CD4-positive, alpha-beta T cell (primary cell): ENCODE measurements around the gene FAM180A. TPM values are rescaled to one million over a fixed set of nuclear protein-coding genes. Genes with fewer than 3 reads are reported as not detected.
"Not testable (repeated sequence)": the region's sequence is repeated elsewhere in the genome, so short reads cannot be mapped to it uniquely, and the experiment has no call there.

Experiments
- ATAC-seq: fragments of 200-7000 bp; cut with Tn5 transposase; one replicate; pipeline ENCODE4 v1.10.0; 2022; ENCODE audit warnings: mild to moderate bottlenecking; ENCODE audit not compliant: poor library complexity
- CTCF ChIA-PET: fragments of 350-600 bp; sonication (Branson Sonifier 250); formaldehyde crosslinking; loops from one replicate; lab custom pipeline; 2021; ENCODE audit warnings: antibody characterized with exemption, inconsistent platforms; lab: Charles Lee
- POLR2A ChIA-PET: fragments of 350-600 bp; sonication (Branson Sonifier 250); formaldehyde crosslinking; loops from one replicate; lab custom pipeline; 2021; ENCODE audit warnings: antibody characterized with exemption, inconsistent platforms; lab: Charles Lee
- DNase-seq, 14 experiments: peaks; one replicate each; pipeline ENCODE4 v3.0.0-alpha.2; 2013 to 2020; ENCODE audit warnings: mixed read lengths in 2 of 14
- H3K27ac ChIP-seq, 2 donors: one replicate each; pipeline versions ENCODE4 v1.5.1 to v1.7.0; 2013; ENCODE audit warnings: low read length in 2 of 2, low read depth in 1 of 2, mild to moderate bottlenecking in 1 of 2
- H3K27me3 ChIP-seq, 2 experiments: 1 replicate in 1 of 2; 2 replicates in 1 of 2; pipeline versions ENCODE4 v1.6.1 to v1.7.0; 2013; ENCODE audit warnings: low read length in 2 of 2, control low read depth in 1 of 2, mild to moderate bottlenecking in 1 of 2, moderate library complexity in 1 of 2; ENCODE audit not compliant: insufficient read depth in 2 of 2, control insufficient read depth in 1 of 2
- H3K36me3 ChIP-seq: one replicate; pipeline ENCODE4 v1.6.1; 2013; ENCODE audit warnings: low read length, control low read depth; ENCODE audit not compliant: insufficient read depth
- H3K4me1 ChIP-seq: one replicate; pipeline ENCODE4 v1.6.1; 2013; ENCODE audit warnings: low read length, control low read depth; ENCODE audit not compliant: insufficient read depth
- H3K4me3 ChIP-seq: one replicate; pipeline ENCODE4 v1.5.1; 2013; ENCODE audit warnings: mild to moderate bottlenecking, low read length, moderate library complexity
- H3K9me3 ChIP-seq, 2 experiments: 1 replicate in 1 of 2; 2 replicates in 1 of 2; pipeline versions ENCODE4 v1.6.1 to v1.7.0; 2013; ENCODE audit warnings: low read length in 2 of 2, mild to moderate bottlenecking in 2 of 2, control low read depth in 1 of 2, moderate library complexity in 1 of 2; ENCODE audit not compliant: control insufficient read depth in 1 of 2, insufficient read depth in 1 of 2
- H3K27ac Mint-ChIP-seq: one replicate; pipeline ENCODE4 v1.8.0; 2020; ENCODE audit warnings: mixed read lengths
- H3K27me3 Mint-ChIP-seq: one replicate; pipeline ENCODE4 v1.8.0; 2021; ENCODE audit warnings: mixed read lengths
- H3K36me3 Mint-ChIP-seq: one replicate; pipeline ENCODE4 v1.8.0; 2021; ENCODE audit warnings: low read depth, mixed read lengths
- H3K4me1 Mint-ChIP-seq: one replicate; pipeline ENCODE4 v1.8.0; 2021; ENCODE audit warnings: low read depth, mixed read lengths
- H3K4me3 Mint-ChIP-seq: one replicate; pipeline ENCODE4 v1.8.0; 2020; ENCODE audit warnings: mild to moderate bottlenecking, mixed read lengths
- H3K9me3 Mint-ChIP-seq: one replicate; pipeline ENCODE4 v1.8.0; 2020; ENCODE audit warnings: mixed read lengths
- CTCF ChIP-seq: fragments of 200-600 bp; IDR thresholded peaks from one replicate; pipeline ENCODE4 v1.8.0; 2022; ENCODE audit warnings: antibody characterized with exemption, mild to moderate bottlenecking
- intact Hi-C, 2 experiments: fragments of 100-400 bp; cut with DNase I in 1 of 2; cut with micrococcal nuclease in 1 of 2; formaldehyde crosslinking; loops; one replicate each; pipeline versions ENCODE4 v1.15.1 to v1.9.0; 2023 to 2025; cut with DNase I, micrococcal nuclease
- total RNA-seq, 174 experiments: library from RNA in 2 of 174; stranded (reverse) in 2 of 174; gene quantifications; one replicate each; pipeline ENCODE4 v1.2.3 and lab custom pipeline; 2021 to 2026

Gene FAM180A
- total RNA-seq, 2 experiments from 2014 or later = not detected

- no peaks in the 10 kb centered on the region for H3K9me3 ChIP-seq
- CTCF ChIA-PET = no interaction called here
- intact Hi-C loops = no loop called here
- DNase-seq (no peak), ATAC-seq (no peak)
- no peaks in the 10 kb centered on the region for H3K27me3 Mint-ChIP-seq
- no peak overlapping the region for H3K4me3 ChIP-seq
- no peaks in the 10 kb centered on the region for H3K4me1 ChIP-seq
- POLR2A ChIA-PET = no interaction called here
- H3K36me3 ChIP-seq = no peaks in the 10 kb centered on the region
- no peak overlapping the region for H3K4me3 Mint-ChIP-seq
- H3K27ac ChIP-seq = no peak overlapping the region
- H3K27me3 ChIP-seq = no peaks in the 10 kb centered on the region
- H3K27ac Mint-ChIP-seq = no peak overlapping the region
- H3K36me3 Mint-ChIP-seq = peaks cover 5% of the 10 kb centered on the region
- no peaks in the 10 kb centered on the region for H3K9me3 Mint-ChIP-seq
- no peaks in the 10 kb centered on the region for H3K4me1 Mint-ChIP-seq
- no peak for TF ChIP-seq CTCF
Measured at GRCh38 chr7:135697276-135698049, 51.1 kb downstream of the FAM180A start.

GRCh38 chr7:135693558-135693957 lies 55.1 kb downstream of the FAM180A start:
- TF ChIP-seq CTCF = no peak
- Mint-ChIP-seq H3K27me3 (no peaks in the 10 kb centered on the region), H3K9me3 (no peaks in the 10 kb centered on the region), H3K27ac (no peak overlapping the region), H3K4me1 (no peaks in the 10 kb centered on the region), H3K36me3 (peaks cover 12% of the 10 kb centered on the region), H3K4me3 (no peak overlapping the region)
- H3K4me1 ChIP-seq = no peaks in the 10 kb centered on the region
- H3K27me3 ChIP-seq = no peaks in the 10 kb centered on the region
- H3K4me3 ChIP-seq = no peak overlapping the region
- POLR2A ChIA-PET = no interaction called here
- H3K9me3 ChIP-seq = no peaks in the 10 kb centered on the region
- DNase-seq (no peak), ATAC-seq (no peak)
- H3K27ac ChIP-seq = no peak overlapping the region
- H3K36me3 ChIP-seq = no peaks in the 10 kb centered on the region
- CTCF ChIA-PET = no interaction called here
- intact Hi-C loops = no loop called here

GRCh38 chr7:135692606-135693005 lies 56.0 kb downstream of the FAM180A start:
- ATAC-seq, H3K9me3 Mint-ChIP-seq, H3K4me3 Mint-ChIP-seq, H3K9me3 ChIP-seq, CTCF ChIA-PET, DNase-seq, intact Hi-C loops, H3K36me3 ChIP-seq, H3K4me3 ChIP-seq, H3K4me1 Mint-ChIP-seq, POLR2A ChIA-PET, H3K27me3 Mint-ChIP-seq, H3K27ac ChIP-seq, H3K4me1 ChIP-seq, H3K27ac Mint-ChIP-seq, H3K27me3 ChIP-seq: not testable (repeated sequence)
- peaks cover 12% of the 10 kb centered on the region for H3K36me3 Mint-ChIP-seq

GRCh38 chr7:135692055-135692454 lies 56.6 kb downstream of the FAM180A start:
- no peak for TF ChIP-seq CTCF
- CTCF ChIA-PET = no interaction called here
- no peak overlapping the region for H3K27ac ChIP-seq

More at GRCh38 chr7:135692055-135692454, 56.6 kb downstream of the FAM180A start:
- Mint-ChIP-seq H3K27me3 (no peaks in the 10 kb centered on the region), H3K36me3 (peaks cover 12% of the 10 kb centered on the region), H3K4me3 (no peak overlapping the region), H3K27ac (no peak overlapping the region), H3K4me1 (no peaks in the 10 kb centered on the region), H3K9me3 (no peaks in the 10 kb centered on the region)
- DNase-seq (no peak), ATAC-seq (no peak)
- intact Hi-C loops = no loop called here
- Histone ChIP-seq H3K9me3 (no peaks in the 10 kb centered on the region), H3K27me3 (no peaks in the 10 kb centered on the region), H3K4me1 (no peaks in the 10 kb centered on the region), H3K36me3 (no peaks in the 10 kb centered on the region), H3K4me3 (no peak overlapping the region)
- POLR2A ChIA-PET = no interaction called here
